PC-3 (cell line): ENCODE results near the gene STX16. TPM values are rescaled to one million over a fixed set of nuclear protein-coding genes. Genes with fewer than 3 reads are reported as not detected.

Experiments
- ATAC-seq: fragments of 200-7000 bp; cut with Tn5 transposase; 2 replicates; pipeline ENCODE4 v1.9.1; 2020; ENCODE audit warnings: mild to moderate bottlenecking, moderate library complexity
- BruUV-seq: library from RNA; stranded (reverse); fragments of 400-500 nt; replicated peaks from 2 replicates; lab custom pipeline; 2021; lab: Mats Ljungman, UMichigan
- CTCF ChIA-PET: fragments of 300-600 bp; sonication (Branson Sonifier 250); formaldehyde crosslinking; loops from one replicate; lab custom pipeline; 2022; ENCODE audit warnings: antibody characterized with exemption; lab: Charles Lee
- POLR2A ChIA-PET: fragments of 300-600 bp; sonication (Branson Sonifier 250); formaldehyde crosslinking; loops from one replicate; lab custom pipeline; 2022; ENCODE audit warnings: antibody characterized with exemption; ENCODE audit not compliant: unreplicated experiment; lab: Charles Lee
- DNase-seq: peaks from one replicate; pipeline ENCODE4 v3.0.0-alpha.2; 2015
- H2AFZ ChIP-seq: fragments of 300-600 bp; sonication (generic); 2 replicates; pipeline ENCODE4 v1.6.0; 2016; ENCODE audit warnings: antibody characterized with exemption, low read length
- H3F3A ChIP-seq: fragments of 300-600 bp; sonication (generic); one replicate; pipeline ENCODE4 v1.6.0; 2017; ENCODE audit warnings: antibody characterized with exemption, low read length, control low read depth, mild to moderate bottlenecking; ENCODE audit not compliant: unreplicated experiment
- H3K27ac ChIP-seq: fragments of 300-600 bp; sonication (generic); 2 replicates; pipeline ENCODE4 v1.5.1; 2016; ENCODE audit warnings: mild to moderate bottlenecking, low read length
- H3K27me3 ChIP-seq: fragments of 300-600 bp; sonication (generic); 2 replicates; pipeline ENCODE4 v1.6.1; 2016; ENCODE audit warnings: low read length, mixed read lengths
- H3K36me3 ChIP-seq: fragments of 300-600 bp; sonication (generic); 2 replicates; pipeline ENCODE4 v1.6.1; 2016; ENCODE audit warnings: low read depth, mixed run types, low read length, mixed read lengths
- H3K4me1 ChIP-seq: fragments of 300-600 bp; sonication (generic); 2 replicates; pipeline ENCODE4 v1.5.1; 2016; ENCODE audit warnings: low read length; ENCODE audit not compliant: insufficient read depth
- H3K4me2 ChIP-seq: fragments of 300-600 bp; sonication (generic); 2 replicates; pipeline ENCODE4 v1.6.0; 2016; ENCODE audit warnings: low read length
- H3K4me3 ChIP-seq: fragments of 300-600 bp; sonication (generic); 2 replicates; pipeline ENCODE4 v1.5.1; 2016; ENCODE audit warnings: mild to moderate bottlenecking, low read length, mixed read lengths
- H3K79me2 ChIP-seq: fragments of 300-600 bp; sonication (generic); 2 replicates; pipeline ENCODE4 v1.6.1; 2017; ENCODE audit warnings: low read length, mixed read lengths
- H3K9ac ChIP-seq: fragments of 300-600 bp; sonication (generic); 2 replicates; pipeline ENCODE4 v1.6.0; 2016; ENCODE audit warnings: mild to moderate bottlenecking, low read length
- H3K9me2 ChIP-seq: fragments of 300-600 bp; sonication (generic); replicated peaks from 2 replicates; pipeline ENCODE4 v1.6.1; 2016; ENCODE audit warnings: mixed run types, low read length, mixed read lengths
- H3K9me3 ChIP-seq: fragments of 300-600 bp; sonication (generic); 2 replicates; pipeline ENCODE4 v1.6.1; 2016; ENCODE audit warnings: low read length, mixed read lengths
- H4K20me1 ChIP-seq: fragments of 300-600 bp; sonication (generic); 2 replicates; pipeline ENCODE4 v1.6.1; 2016; ENCODE audit warnings: low read length, mixed read lengths
- CTCF ChIP-seq: fragments of 300-600 bp; sonication (generic); conservative IDR thresholded peaks from 2 replicates; pipeline ENCODE4 v1.5.1; 2017; ENCODE audit warnings: antibody characterized with exemption, low read depth, mild to moderate bottlenecking, low read length
- EZH2 ChIP-seq: fragments of 300-600 bp; sonication (generic); IDR thresholded peaks from one replicate; pipeline ENCODE4 v1.6.1; 2017; ENCODE audit warnings: antibody characterized with exemption, mild to moderate bottlenecking, low read length; ENCODE audit not compliant: unreplicated experiment
- EZH2phosphoT487 ChIP-seq: fragments of 300-600 bp; sonication (generic); IDR thresholded peaks from 2 replicates; pipeline ENCODE4 v1.6.1; 2018; ENCODE audit warnings: mild to moderate bottlenecking, antibody characterized with exemption, low read length, borderline replicate concordance
- intact Hi-C: fragments of 100-400 bp; cut with micrococcal nuclease; formaldehyde crosslinking; loops from 2 replicates; pipeline ENCODE4 v1.9.0; 2023
- total RNA-seq: library from RNA; depleted of rRNA; stranded (reverse); fragments of >200 nt; gene quantifications from 2 replicates; pipeline ENCODE4 v1.2.3, GENCODE V29; 2014

The STX16 gene
- total RNA-seq, 1 experiment from 2014 or later: 44.2 TPM

DNA sequence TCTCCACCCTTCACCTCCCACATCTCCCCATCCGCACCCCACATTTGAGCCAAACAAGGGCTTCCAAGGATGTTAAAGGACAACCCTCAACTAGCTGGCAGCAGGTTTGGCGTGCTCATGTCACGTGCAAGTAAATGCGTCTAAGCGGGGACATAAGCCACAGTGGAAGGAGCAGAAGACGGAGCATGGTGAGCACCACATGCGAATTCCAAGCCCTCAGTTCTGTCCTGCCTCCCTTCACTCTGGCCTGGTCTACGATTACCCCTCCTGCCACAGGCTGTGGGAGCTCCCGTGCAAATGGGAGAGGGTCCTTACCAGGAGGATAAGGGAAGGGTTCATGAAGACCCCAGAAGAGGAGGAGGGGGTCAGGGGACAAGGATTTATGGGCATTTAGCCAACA lies 44.9 kb upstream of the STX16 start:
- DNase-seq (no peak), ATAC-seq (no peak)
- CTCF ChIA-PET: no interaction called here
- Histone ChIP-seq H3K36me3 (no peaks in the 10 kb centered on the region), H3K4me3 (no peak overlapping the region), H3K27ac (no peak overlapping the region), H3K4me2 (no peak overlapping the region), H3K9ac (no peak overlapping the region), H3K9me2 (no peaks in the 10 kb centered on the region), H3K4me1 (peaks cover 12% of the 10 kb centered on the region), H3K9me3 (no peaks in the 10 kb centered on the region), H3F3A (no peaks in the 10 kb centered on the region), H3K79me2 (no peaks in the 10 kb centered on the region), H3K27me3 (no peaks in the 10 kb centered on the region), H2AFZ (no peak overlapping the region), H4K20me1 (no peaks in the 10 kb centered on the region)
- intact Hi-C loops: no loop called here
- POLR2A ChIA-PET: no interaction called here
- BruUV-seq: no TSS peak
- TF ChIP-seq EZH2phosphoT487 (no peak), CTCF (no peak), EZH2 (no peak)

DNA sequence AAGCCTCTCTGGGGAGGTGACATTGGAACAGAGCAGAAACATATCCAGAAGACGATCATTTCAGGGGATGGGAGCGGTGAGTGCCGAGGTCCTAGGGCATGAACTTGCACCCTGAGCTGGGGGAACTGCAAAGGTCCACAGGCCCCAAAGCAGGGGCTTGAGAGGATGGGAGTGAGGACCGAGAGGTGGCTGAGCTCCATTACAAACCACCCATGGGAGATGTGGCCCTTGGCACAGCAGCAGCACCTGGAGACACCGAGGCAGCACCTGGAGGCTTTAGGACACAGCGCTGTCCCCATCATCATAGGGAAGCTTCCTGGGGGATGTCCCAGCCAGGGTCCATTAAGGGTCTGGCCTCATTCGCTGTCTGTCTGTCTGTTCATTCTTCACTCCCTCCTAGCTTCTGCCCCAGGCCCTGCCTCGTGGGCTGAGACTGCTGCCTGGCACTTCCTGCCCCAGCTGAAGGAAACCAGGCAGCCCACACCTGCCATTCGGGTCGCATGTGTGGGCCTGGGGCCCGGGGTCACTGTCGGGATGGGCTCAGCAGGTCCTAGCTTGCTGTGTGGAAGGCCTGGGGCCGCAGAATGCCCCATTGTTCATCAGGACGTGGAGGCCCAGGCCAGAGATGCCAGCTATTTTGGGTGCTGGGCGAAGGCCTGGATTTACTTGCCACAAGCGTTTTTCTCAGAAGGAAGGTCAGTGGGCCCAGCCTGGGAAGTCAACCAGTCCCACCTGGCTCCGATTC lies 42.8 kb upstream of the STX16 start:
- Histone ChIP-seq H3F3A (no peaks in the 10 kb centered on the region), H2AFZ (no peak overlapping the region), H3K4me1 (peaks cover 27% of the 10 kb centered on the region), H4K20me1 (no peaks in the 10 kb centered on the region), H3K79me2 (no peaks in the 10 kb centered on the region), H3K4me2 (no peak overlapping the region), H3K36me3 (no peaks in the 10 kb centered on the region), H3K9ac (no peak overlapping the region), H3K4me3 (no peak overlapping the region), H3K9me3 (no peaks in the 10 kb centered on the region), H3K27ac (no peak overlapping the region), H3K9me2 (no peaks in the 10 kb centered on the region), H3K27me3 (no peaks in the 10 kb centered on the region)
- intact Hi-C loops: no loop called here
- ChIA-PET POLR2A (no interaction called here), CTCF (no interaction called here)
- ATAC-seq: no peak
- BruUV-seq: no TSS peak
- TF ChIP-seq EZH2 (no peak), CTCF (no peak), EZH2phosphoT487 (no peak)
- no peak for DNase-seq

DNA sequence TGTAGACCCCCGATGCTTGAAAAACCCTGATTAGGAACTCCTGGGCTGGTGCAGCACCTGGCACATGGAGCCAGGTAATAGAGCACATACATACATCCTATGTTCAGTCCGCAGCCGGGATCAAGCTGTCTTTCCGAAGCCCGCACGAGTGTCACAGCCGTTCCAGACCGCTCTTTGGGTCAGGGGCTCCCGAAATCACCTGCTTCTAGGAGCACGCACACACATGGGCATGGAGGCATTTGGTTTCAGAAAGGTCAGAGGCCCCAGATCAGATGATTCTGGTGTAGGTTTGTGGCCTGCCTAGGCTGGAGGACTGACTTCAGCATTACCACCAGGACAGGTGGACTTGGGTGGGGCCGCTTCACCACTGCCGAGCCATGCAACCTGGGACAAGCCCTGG lies 42.1 kb upstream of the STX16 start:
- TF ChIP-seq CTCF (no peak), EZH2 (no peak), EZH2phosphoT487 (no peak)
- CTCF ChIA-PET: no interaction called here

More for the DNA sequence above, 42.1 kb upstream of the STX16 start:
- H3K9me3 ChIP-seq: no peaks in the 10 kb centered on the region
- no peak for ATAC-seq
- peaks cover 27% of the 10 kb centered on the region for H3K4me1 ChIP-seq
- no peak overlapping the region for H3K4me2 ChIP-seq
- H4K20me1 ChIP-seq: no peaks in the 10 kb centered on the region
- no peak overlapping the region for H3K9ac ChIP-seq
- H3K4me3 ChIP-seq: no peak overlapping the region
- H3K27me3 ChIP-seq: no peaks in the 10 kb centered on the region
- H3F3A ChIP-seq: no peaks in the 10 kb centered on the region
- POLR2A ChIA-PET: no interaction called here
- DNase-seq: no peak
- H2AFZ ChIP-seq: no peak overlapping the region
- H3K27ac ChIP-seq: no peak overlapping the region
- H3K79me2 ChIP-seq: no peaks in the 10 kb centered on the region
- intact Hi-C loops: no loop called here
- no TSS peak for BruUV-seq
- H3K36me3 ChIP-seq: no peaks in the 10 kb centered on the region
- H3K9me2 ChIP-seq: no peaks in the 10 kb centered on the region
